GM18858 (cell line): ENCODE results near the gene KCNN2.

Experiments
- ATAC-seq: cut with Tn5 transposase; IDR thresholded peaks from one replicate; pipeline ENCODE4 v1.9.1; 2021; ENCODE audit not compliant: unreplicated experiment

KCNN2 gene

GRCh38 chr5:114361724-114362196 lies at the start of gene KCNN2:
Gene KCNN2 (plus strand): TSS chr5:114362070. CDS start chr5:114362140, 70 bp downstream.
- peak; percentile 58 for ATAC-seq

DNA sequence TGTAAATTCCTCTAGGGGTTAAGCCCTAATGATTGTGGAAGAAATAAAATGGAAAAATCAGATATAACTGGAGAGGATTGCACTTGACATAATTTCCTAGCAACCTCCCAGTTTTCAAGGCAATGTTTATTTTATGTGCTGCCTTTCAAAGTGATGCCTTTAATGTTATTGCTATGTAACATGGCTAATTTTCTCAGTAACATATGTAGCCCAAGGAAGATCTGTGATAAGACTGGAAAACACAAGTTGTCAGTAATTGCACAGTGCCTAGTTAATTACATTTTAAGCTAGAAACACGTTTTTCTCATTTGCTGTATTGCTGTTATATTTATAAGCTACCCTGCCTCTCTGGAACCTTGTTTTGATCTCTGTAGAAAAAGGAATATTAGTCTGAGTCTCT lies 49.2 kb upstream of the KCNN2 start:
- no peak for ATAC-seq

DNA sequence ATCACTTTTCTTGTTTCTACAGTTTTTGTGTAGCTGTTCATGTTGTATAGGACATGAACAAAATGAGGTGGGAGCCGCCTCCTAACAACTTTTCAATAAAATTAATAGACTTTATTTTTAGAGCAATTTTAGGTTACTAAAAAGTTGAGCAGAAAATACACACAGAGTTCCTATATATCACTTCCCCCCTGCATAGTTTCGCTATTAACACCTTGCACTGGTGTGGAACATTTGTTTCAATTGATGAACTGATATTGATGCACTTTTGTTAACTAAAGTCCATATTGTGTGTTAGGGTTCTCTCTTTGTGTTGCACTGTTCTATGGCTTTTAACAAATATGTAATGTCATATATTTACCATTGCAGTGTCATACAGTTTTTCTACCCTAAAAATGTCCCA lies 47.8 kb upstream of the KCNN2 start:
- no peak for ATAC-seq

DNA sequence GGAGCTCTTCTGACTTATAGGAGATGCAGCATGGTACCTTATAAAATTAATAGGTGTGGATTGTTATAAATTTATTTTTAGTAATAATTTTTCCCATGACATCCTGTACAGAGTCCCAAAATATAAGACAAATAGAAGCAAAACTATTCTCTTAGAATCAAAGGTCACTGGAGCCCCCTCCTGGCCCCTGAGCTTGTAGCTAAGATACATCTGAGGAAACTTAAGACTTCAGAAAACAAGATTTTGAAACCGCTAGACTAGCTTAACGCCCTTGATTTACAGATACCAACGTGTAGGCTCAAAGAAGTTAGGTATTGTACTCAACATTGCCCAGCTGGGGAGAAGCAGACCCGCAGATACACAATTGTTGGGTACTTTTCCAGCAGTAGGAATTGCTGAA lies 45.7 kb upstream of the KCNN2 start:
- ATAC-seq, result no peak

DNA sequence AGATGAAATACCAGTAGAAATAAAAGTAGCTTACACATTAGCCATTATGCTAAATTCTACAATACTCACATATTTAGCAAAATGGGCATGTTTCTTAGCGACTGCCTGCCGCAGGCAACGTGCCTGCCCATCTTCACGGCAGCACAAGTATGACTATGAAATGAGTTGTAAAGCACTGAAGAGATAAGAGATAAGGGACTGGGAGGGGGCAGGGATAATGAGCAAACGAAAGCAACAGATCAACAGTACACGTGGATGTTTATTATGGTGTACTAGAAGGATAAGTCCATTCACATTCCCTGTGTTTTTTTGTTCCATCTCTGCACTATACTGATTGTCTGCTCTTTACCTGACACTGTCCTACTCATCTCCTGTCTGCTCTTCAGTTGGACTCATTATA lies 44.1 kb upstream of the KCNN2 start:
- no peak for ATAC-seq

- ATAC-seq, result no peak
These were observed 42.6 kb upstream of the KCNN2 start for GRCh38 chr5:114319236-114319635.

- no peak for ATAC-seq
These were observed 42.0 kb upstream of the KCNN2 start for GRCh38 chr5:114319821-114320220.

GRCh38 chr5:114324282-114324681 lies 37.6 kb upstream of the KCNN2 start:
- ATAC-seq, result no peak

- ATAC-seq, result no peak
These were observed 36.3 kb upstream of the KCNN2 start for GRCh38 chr5:114325541-114325940.

- no peak for ATAC-seq
These were observed 34.4 kb upstream of the KCNN2 start for GRCh38 chr5:114327474-114327873.

- ATAC-seq, result peak; percentile 44
These were observed 33.9 kb upstream of the KCNN2 start for GRCh38 chr5:114327987-114328386.

GRCh38 chr5:114330916-114331531 lies 30.8 kb upstream of the KCNN2 start:
- no peak for ATAC-seq

GRCh38 chr5:114332493-114332892 lies 29.4 kb upstream of the KCNN2 start:
- ATAC-seq, result no peak

DNA sequence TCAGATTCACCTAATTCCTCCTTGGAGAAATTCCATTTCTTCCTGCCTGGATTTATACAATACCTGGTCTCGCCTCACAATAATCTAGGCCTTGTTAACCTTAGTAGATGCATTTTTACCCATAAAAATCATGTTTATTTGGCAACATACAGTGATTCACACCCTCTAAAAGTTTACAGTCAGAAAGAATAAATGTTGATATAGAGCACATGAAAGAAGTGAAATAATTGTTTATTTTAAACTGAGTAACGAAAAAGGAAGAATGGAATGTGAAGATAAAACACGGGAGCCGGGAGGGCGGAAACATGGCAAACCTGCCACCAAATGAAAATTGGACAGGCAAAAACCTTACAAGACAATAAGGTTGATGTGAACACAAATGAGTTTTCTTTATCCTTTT lies 28.9 kb upstream of the KCNN2 start:
- no peak for ATAC-seq

DNA sequence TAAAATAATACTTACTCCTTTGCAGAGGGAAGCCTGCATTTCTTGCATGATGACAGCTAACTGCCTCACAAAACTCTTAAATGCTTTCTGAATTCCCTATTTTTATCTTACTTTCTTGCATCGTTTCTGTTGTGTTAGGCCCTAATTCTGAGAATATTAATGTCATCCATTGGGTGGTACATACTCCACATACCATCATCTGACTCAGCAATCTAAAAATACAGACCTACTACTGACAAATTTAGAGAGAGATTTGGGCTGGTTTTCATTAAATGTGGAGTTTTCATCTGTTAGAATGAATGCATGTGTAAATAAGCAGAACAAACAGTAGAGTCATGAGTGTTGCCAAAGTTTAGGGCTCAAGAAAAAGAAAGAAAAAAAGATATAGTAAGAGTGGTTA lies 26.5 kb upstream of the KCNN2 start:
- ATAC-seq, result no peak

- ATAC-seq, result no peak
These were observed 22.8 kb upstream of the KCNN2 start for GRCh38 chr5:114339108-114339507.

GRCh38 chr5:114346181-114346580 lies 15.7 kb upstream of the KCNN2 start:
- no peak for ATAC-seq

- no peak for ATAC-seq
These were observed 6.6 kb upstream of the KCNN2 start for GRCh38 chr5:114355086-114355830.

GRCh38 chr5:114358329-114358728 lies 3.5 kb upstream of the KCNN2 start:
- no peak for ATAC-seq

- no peak for ATAC-seq
These were observed 1.5 kb upstream of the KCNN2 start for GRCh38 chr5:114360357-114360756.

GRCh38 chr5:114360816-114361723 lies 800 bp upstream of the KCNN2 start:
- ATAC-seq, result peak; percentile 34
